Measurements from ENCODE around the gene WDR33. TPM values are rescaled to one million over a fixed set of nuclear protein-coding genes. Genes with fewer than 3 reads are reported as not detected.

WDR33 gene
- total RNA-seq (2012; rRNA removed) = 41.2 and 47.8 TPM in 2 replicates
- 14.9 and 19.6 TPM in 2 replicates for polyA plus RNA-seq (2012; rRNA removed)
- 2.9 and 4.0 TPM in 2 replicates for polyA plus RNA-seq (2012; cell fraction: cytosol; rRNA removed)
- 8.6 and 18.7 TPM in 2 replicates for polyA plus RNA-seq (2012; cell fraction: nucleus; rRNA removed; ENCODE audit: low replicate concordance)
- percentile 90 among the genes with signal in this experiment for Bru-seq, nascent RNA
- percentile 88 among the genes with signal in this experiment for BruChase-seq, experiment 1, labeled RNA remaining after a 6-hour chase
- BruChase-seq, experiment 2, labeled RNA remaining after a 2-hour chase = percentile 92 among the genes with signal in this experiment
- long read RNA-seq, full-length matches to known transcripts = 19 of 36 reads
- long read RNA-seq, partial matches to known transcripts = 5 of 36 reads
- long read RNA-seq, other reads (novel, unspliced or antisense) = 12 of 36 reads

GRCh38 chr2:127810619-127811396 lies at the start of gene WDR33:
Gene WDR33 (minus strand): TSS chr2:127811171. CDS start chr2:127770981, 40,190 bp downstream.
- Histone ChIP-seq H3K18ac (ENCODE audit: low read depth, low read length) (peak within 1 kb of the TSS; percentile 53), H2AFZ (replicated peaks; ENCODE audit: low read length, poor library complexity) (peak within 1 kb of the TSS; percentile 98), H2BK5ac (ENCODE audit: low read depth, low read length, poor library complexity, severe bottlenecking) (peak within 1 kb of the TSS; percentile 64), H4K91ac (ENCODE audit: insufficient read depth, low read depth, low read length) (peak within 1 kb of the TSS; percentile 80), H2BK20ac (ENCODE audit: low read depth, low read length) (peak within 1 kb of the TSS; percentile 4; the same call in 1 of the 2 replicates), H3K36me3 (ENCODE audit: control insufficient read depth, insufficient read depth, low read length) (no peaks in the 10 kb centered on the region), H4K5ac (ENCODE audit: low read depth, low read length) (peak within 1 kb of the TSS; percentile 96), H3K9me3 (ENCODE audit: control insufficient read depth, insufficient read depth, low read length) (no peaks in the 10 kb centered on the region), H3K4me3 (ENCODE audit: insufficient read depth, low read depth, low read length) (peak within 1 kb of the TSS; percentile 93), H3K9me1 (ENCODE audit: insufficient read depth, low read length) (peaks cover 6% of the 10 kb centered on the region), H3K9ac (ENCODE audit: low read depth, low read length) (peak within 1 kb of the TSS; percentile 98), H2AK9ac (replicated peaks; ENCODE audit: low read depth, low read length, poor library complexity) (peak within 1 kb of the TSS; percentile 97), H2BK120ac (ENCODE audit: low read depth, low read length) (peak within 1 kb of the TSS; percentile 55), H3K4me2 (ENCODE audit: low read depth, low read length) (peak within 1 kb of the TSS; percentile 86), H2BK15ac (ENCODE audit: low read depth, low read length) (0 out of 3 replicates have a peak within 1 kb of the TSS, but pooled peaks have one; percentile 42), H3K27ac (ENCODE audit: insufficient read depth, low read length) (peak within 1 kb of the TSS; percentile 88), H3K23ac (ENCODE audit: low read depth, low read length) (peak within 1 kb of the TSS; percentile 89), H3K14ac (replicated peaks; ENCODE audit: low read depth, low read length) (peak within 1 kb of the TSS; percentile 87), H3K27me3 (ENCODE audit: control insufficient read depth, insufficient read depth, low read length) (no peaks in the 10 kb centered on the region), H4K20me1 (ENCODE audit: insufficient read depth, low read length) (peaks cover 34% of the 10 kb centered on the region), H3K4ac (ENCODE audit: low read depth, low read length) (peak within 1 kb of the TSS; percentile 95), H3K79me1 (ENCODE audit: low read depth in 1 of 2, low read length in 2 of 2) (peaks cover 5 to 31% of the 10 kb centered on the region in 2 experiments; a peak in 3 of 4 replicates), H4K8ac (ENCODE audit: low read depth in 2 of 2, low read length in 2 of 2) (peak within 1 kb of the TSS; percentile 94 to 98), H3K56ac (ENCODE audit: extremely low read depth, insufficient read depth, low read length) (peak within 1 kb of the TSS; percentile 84), H2AK5ac (ENCODE audit: low read depth, low read length) (peak within 1 kb of the TSS; percentile 85), H3K4me1 (ENCODE audit: control insufficient read depth, insufficient read depth, low read length) (no peaks in the 10 kb centered on the region)
- POLR2A ChIA-PET (ENCODE audit: unreplicated experiment) = no interaction called here
- CTCF ChIA-PET = no interaction called here
- dilution Hi-C loops (cut with HindIII; ENCODE audit: low sequenced_read_pairs, unreplicated experiment) = no loop called here
- 0% methylated on average over 46 of the region's 62 CpGs; no CpG with 5 or more reads in 1 of the 2 experiments for WGBS, 2 experiments (ENCODE audit: extremely low coverage in 2 of 2, insufficient read length in 1 of 2)
- BruUV-seq (replicated peaks) = no TSS peak
- in situ Hi-C loops (cut with MboI; ENCODE audit: low sequenced_read_pairs) = no loop called here
- DNase-seq (peak; percentile 84), ATAC-seq (ENCODE audit: low read depth) (peak; percentile 97)
- intact Hi-C loops (cut with micrococcal nuclease) = loop anchor here (2.0 kb wide), 1 partner anchor 106 kb away; no protein-coding TSS in a partner anchor
- TF ChIP-seq NFE2L2 (IDR thresholded peaks at IDR 0.05; ENCODE audit: low read depth, low read length) (no peak), BHLHE40 (IDR thresholded peaks at IDR 0.05; ENCODE audit: low read depth, low read length) (peak; percentile 65), MAZ (IDR thresholded peaks at IDR 0.05; ENCODE audit: borderline replicate concordance, low read depth, low read length) (peak; percentile 17; the same call in 1 of the 2 replicates), CHD1 (IDR thresholded peaks at IDR 0.05; ENCODE audit: low read depth, low read length) (no peak), CTCF (conservative IDR thresholded peaks at IDR 0.05; ENCODE audit: low read depth, low read length) (peak; percentile 28), MXI1 (IDR thresholded peaks at IDR 0.05; ENCODE audit: borderline replicate concordance, low read depth, low read length) (0 out of 2 replicates have a peak, but pooled peaks have one; percentile 62), RCOR1 (IDR thresholded peaks at IDR 0.05; ENCODE audit: insufficient replicate concordance, low read length) (no peak), ELK1 (IDR thresholded peaks at IDR 0.05; ENCODE audit: borderline replicate concordance, low read depth, low read length) (no peak), RFX5 (IDR thresholded peaks at IDR 0.05; ENCODE audit: low read depth, low read length) (no peak), POLR2A (IDR thresholded peaks at IDR 0.05; ENCODE audit: low read depth, low read length) (peak; percentile 55; the same call in 1 of the 2 replicates), SMC3 (IDR thresholded peaks at IDR 0.05; ENCODE audit: low read depth, low read length) (0 out of 2 replicates have a peak, but pooled peaks have one; percentile 20), RAD21 (IDR thresholded peaks at IDR 0.05; ENCODE audit: low read length) (no peak; the same call in 1 of the 2 replicates), MAFK (IDR thresholded peaks at IDR 0.05; ENCODE audit: low read depth, low read length) (no peak)
